Osteocyte (in vitro differentiated cells): Measurements from ENCODE around the gene C1QTNF6. TPM values are rescaled to one million over a fixed set of nuclear protein-coding genes. Genes with fewer than 3 reads are reported as not detected.

ENCODE experiments used
- DNase-seq: peaks from one replicate; pipeline ENCODE4 v3.0.0; 2021; ENCODE audit warnings: mixed read lengths; ENCODE audit not compliant: unreplicated experiment; ENCODE audit errors: extremely low spot score
- H3K27ac Mint-ChIP-seq: one replicate; pipeline ENCODE4 v1.8.0; 2021; ENCODE audit warnings: mild to moderate bottlenecking, mixed read lengths; ENCODE audit not compliant: unreplicated experiment
- H3K27me3 Mint-ChIP-seq: one replicate; pipeline ENCODE4 v1.8.0; 2021; ENCODE audit warnings: mixed read lengths; ENCODE audit not compliant: unreplicated experiment
- H3K36me3 Mint-ChIP-seq: one replicate; pipeline ENCODE4 v1.8.0; 2021; ENCODE audit warnings: mixed read lengths; ENCODE audit not compliant: unreplicated experiment
- H3K4me1 Mint-ChIP-seq: one replicate; pipeline ENCODE4 v1.8.0; 2021; ENCODE audit warnings: mixed read lengths; ENCODE audit not compliant: unreplicated experiment
- H3K4me3 Mint-ChIP-seq: one replicate; pipeline ENCODE4 v1.8.0; 2021; ENCODE audit warnings: mild to moderate bottlenecking, moderate library complexity, mixed read lengths; ENCODE audit not compliant: unreplicated experiment
- H3K9me3 Mint-ChIP-seq: one replicate; pipeline ENCODE4 v1.8.0; 2021; ENCODE audit warnings: mixed read lengths; ENCODE audit not compliant: unreplicated experiment
- total RNA-seq: library from RNA; stranded (reverse); gene quantifications from 2 replicates; pipeline ENCODE4 v1.2.1, GENCODE V29; 2021
- TF ChIP-seq, protein P1 (sequence below): fragments of 200-600 bp; sonication (generic); IDR thresholded peaks from 2 replicates; pipeline ENCODE4 v1.5.0; 2021; ENCODE audit warnings: antibody characterized with exemption, mild to moderate bottlenecking, moderate library complexity

C1QTNF6 gene
- total RNA-seq, 1 donor from 2014 or later: 36.4 TPM

- H3K9me3 Mint-ChIP-seq: no peaks in the 10 kb centered on the region
- H3K36me3 Mint-ChIP-seq: no peaks in the 10 kb centered on the region
- H3K4me1 Mint-ChIP-seq: no peaks in the 10 kb centered on the region
- DNase-seq: no peak
- TF ChIP-seq, protein P1, sequence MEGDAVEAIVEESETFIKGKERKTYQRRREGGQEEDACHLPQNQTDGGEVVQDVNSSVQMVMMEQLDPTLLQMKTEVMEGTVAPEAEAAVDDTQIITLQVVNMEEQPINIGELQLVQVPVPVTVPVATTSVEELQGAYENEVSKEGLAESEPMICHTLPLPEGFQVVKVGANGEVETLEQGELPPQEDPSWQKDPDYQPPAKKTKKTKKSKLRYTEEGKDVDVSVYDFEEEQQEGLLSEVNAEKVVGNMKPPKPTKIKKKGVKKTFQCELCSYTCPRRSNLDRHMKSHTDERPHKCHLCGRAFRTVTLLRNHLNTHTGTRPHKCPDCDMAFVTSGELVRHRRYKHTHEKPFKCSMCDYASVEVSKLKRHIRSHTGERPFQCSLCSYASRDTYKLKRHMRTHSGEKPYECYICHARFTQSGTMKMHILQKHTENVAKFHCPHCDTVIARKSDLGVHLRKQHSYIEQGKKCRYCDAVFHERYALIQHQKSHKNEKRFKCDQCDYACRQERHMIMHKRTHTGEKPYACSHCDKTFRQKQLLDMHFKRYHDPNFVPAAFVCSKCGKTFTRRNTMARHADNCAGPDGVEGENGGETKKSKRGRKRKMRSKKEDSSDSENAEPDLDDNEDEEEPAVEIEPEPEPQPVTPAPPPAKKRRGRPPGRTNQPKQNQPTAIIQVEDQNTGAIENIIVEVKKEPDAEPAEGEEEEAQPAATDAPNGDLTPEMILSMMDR: no peak
- H3K4me3 Mint-ChIP-seq: no peak overlapping the region
- no peak overlapping the region for H3K27ac Mint-ChIP-seq
- H3K27me3 Mint-ChIP-seq: peaks cover 18% of the 10 kb centered on the region
Observed at GRCh38 chr22:37145180-37146050, 42.6 kb downstream of the C1QTNF6 start.

DNA sequence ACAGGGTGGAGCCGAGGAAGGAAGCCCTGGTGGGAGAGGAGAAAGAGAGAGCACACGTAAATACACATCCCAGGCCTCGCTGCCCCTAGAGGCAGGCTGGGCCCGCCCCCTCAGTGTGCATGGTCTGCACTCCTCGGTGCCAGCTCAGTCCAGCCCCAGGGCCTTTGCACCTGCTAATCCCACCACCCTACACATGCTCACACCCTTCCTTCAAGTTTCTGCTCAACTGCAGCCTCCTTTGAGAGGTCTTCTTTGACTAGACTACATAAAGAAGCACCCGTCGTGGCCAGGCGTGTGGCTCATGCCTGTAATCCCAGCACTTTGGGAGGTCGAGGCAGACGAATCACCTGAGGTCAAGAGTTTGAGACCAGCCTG, 43.9 kb downstream of the C1QTNF6 start:
- Mint-ChIP-seq H3K36me3 (no peaks in the 10 kb centered on the region), H3K9me3 (no peaks in the 10 kb centered on the region), H3K4me3 (no peak overlapping the region), H3K4me1 (no peaks in the 10 kb centered on the region), H3K27me3 (peaks cover 18% of the 10 kb centered on the region), H3K27ac (no peak overlapping the region)
- DNase-seq: no peak
- TF ChIP-seq, protein P1: no peak

DNA sequence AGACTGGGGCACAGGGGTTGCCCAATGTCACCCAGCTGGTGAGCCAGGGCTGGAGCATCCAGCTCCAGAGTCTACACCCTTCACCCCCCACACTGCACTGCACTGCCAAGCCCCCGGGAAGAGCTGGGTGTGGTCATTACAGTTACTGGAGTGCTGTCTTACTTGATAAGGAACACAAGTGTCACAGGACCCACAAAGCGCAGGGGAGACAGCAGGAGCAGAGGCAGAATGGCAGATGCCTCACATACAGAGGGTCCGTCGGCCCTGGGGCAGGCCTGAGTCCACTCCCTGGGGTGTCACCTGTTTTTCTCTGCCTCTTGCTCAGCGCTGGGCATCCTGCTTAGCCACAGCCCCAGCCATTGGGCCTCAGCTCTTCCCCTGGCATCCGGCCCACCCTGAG, 46.1 kb downstream of the C1QTNF6 start:
- Mint-ChIP-seq H3K9me3 (no peaks in the 10 kb centered on the region), H3K4me3 (no peak overlapping the region), H3K27me3 (peaks cover 19% of the 10 kb centered on the region), H3K27ac (no peak overlapping the region), H3K36me3 (no peaks in the 10 kb centered on the region), H3K4me1 (no peaks in the 10 kb centered on the region)
- DNase-seq: no peak
- TF ChIP-seq, protein P1: no peak

DNA sequence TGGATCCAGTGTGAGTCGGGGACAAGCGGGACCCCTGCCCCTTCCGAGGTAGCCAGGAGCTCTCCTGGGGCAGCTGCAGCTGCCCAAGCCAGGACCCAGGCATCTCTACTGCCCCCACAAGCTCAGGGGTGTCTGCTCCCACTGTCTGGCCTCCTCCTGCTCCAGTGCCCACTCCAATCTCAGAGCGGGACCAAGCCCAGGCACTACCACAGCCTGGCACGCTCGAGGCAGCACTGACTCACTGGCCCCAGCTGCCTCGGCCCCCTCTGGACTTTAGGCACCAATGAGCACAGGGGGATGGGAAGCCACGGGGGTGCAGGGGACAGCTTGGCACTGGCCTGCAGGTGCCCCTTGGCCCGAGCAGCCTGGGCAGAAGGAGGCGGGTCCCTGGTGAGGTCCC, 46.6 kb downstream of the C1QTNF6 start:
- no peak overlapping the region for H3K27ac Mint-ChIP-seq
- no peaks in the 10 kb centered on the region for H3K9me3 Mint-ChIP-seq
- no peaks in the 10 kb centered on the region for H3K4me1 Mint-ChIP-seq
- no peaks in the 10 kb centered on the region for H3K36me3 Mint-ChIP-seq
- H3K4me3 Mint-ChIP-seq: no peak overlapping the region
- peaks cover 23% of the 10 kb centered on the region for H3K27me3 Mint-ChIP-seq
- TF ChIP-seq, protein P1: no peak
- DNase-seq: no peak

GRCh38 chr22:37140686-37141323, 47.2 kb downstream of the C1QTNF6 start:
- no peaks in the 10 kb centered on the region for H3K4me1 Mint-ChIP-seq
- TF ChIP-seq, protein P1: no peak
- no peak for DNase-seq
- no peak overlapping the region for H3K27ac Mint-ChIP-seq
- H3K4me3 Mint-ChIP-seq: no peak overlapping the region
- H3K9me3 Mint-ChIP-seq: no peaks in the 10 kb centered on the region
- no peaks in the 10 kb centered on the region for H3K36me3 Mint-ChIP-seq
- H3K27me3 Mint-ChIP-seq: peaks cover 18% of the 10 kb centered on the region
